ENCODE measurements around the gene IL16. TPM values are rescaled to one million over a fixed set of nuclear protein-coding genes. Genes with fewer than 3 reads are reported as not detected.

The IL16 gene
- total and polyA plus RNA-seq, 9 of the 15 experiments (the other 6 are each of a cell fraction or from before 2014, with no cell fraction given) = 1.4 to 18.8 (median 10.6) TPM

DNA sequence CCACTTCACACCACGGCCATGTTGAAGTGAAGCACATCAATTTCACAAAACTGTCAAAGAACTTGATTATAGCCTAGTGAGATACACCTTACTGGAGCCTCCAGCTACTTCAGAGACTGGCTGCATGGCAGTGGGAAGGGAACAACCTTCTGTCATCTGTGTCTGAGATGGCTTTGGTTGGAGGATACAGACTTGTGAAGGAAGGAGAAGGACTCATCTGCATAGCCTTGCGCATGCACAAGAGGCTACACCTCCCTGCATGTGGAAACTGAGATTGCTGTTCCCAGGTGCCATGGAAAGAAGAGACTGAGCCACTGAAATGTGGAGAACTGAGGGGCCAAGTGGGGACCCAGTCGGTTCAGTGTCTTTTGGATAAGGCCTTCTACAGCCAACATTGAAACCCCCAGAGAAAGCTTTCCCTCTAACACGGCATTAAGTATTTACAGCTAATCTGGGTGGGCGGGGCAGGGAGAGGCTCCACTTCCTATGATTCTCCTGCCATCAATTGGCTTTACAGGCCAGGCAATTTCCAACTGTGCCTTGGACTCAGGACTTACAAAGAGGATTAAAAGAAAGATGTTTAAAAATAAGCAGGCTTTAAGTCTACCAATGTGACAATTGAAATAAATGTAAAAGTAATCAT, 58.8 kb downstream of the IL16 start:
- no peak for FAIRE-seq
- POLR2A ChIA-PET = no interaction called here
- Histone ChIP-seq H3K9me3 (replicated peaks; ENCODE audit: control insufficient read depth, insufficient read depth, low read depth, low read length) (no peaks in the 10 kb centered on the region), H3K4me2 (ENCODE audit: insufficient read depth, low read length) (no peak overlapping the region), H4K20me1 (replicated peaks; ENCODE audit: control insufficient read depth, insufficient read depth, low read length) (no peaks in the 10 kb centered on the region), H3K27me3 (ENCODE audit: control insufficient read depth in 2 of 2, insufficient read depth in 2 of 2, low read length in 2 of 2) (no peaks in the 10 kb centered on the region), H3K9ac (ENCODE audit: insufficient read depth in 1 of 2, low read depth in 2 of 2, low read length in 2 of 2) (no peak overlapping the region), H3K27ac (ENCODE audit: extremely low read depth, low read depth, low read length) (no peak overlapping the region), H3K4me1 (replicated peaks in 1 of 2; ENCODE audit: control insufficient read depth in 2 of 2, insufficient read depth in 2 of 2, low read length in 2 of 2) (no peaks in the 10 kb centered on the region; a peak in 2 of 5 replicates), H3K36me3 (ENCODE audit: control insufficient read depth, insufficient read depth, low read length) (no peaks in the 10 kb centered on the region), H3K4me3 (no peak overlapping the region), H3K79me2 (ENCODE audit: control insufficient read depth, insufficient read depth, low read length) (no peaks in the 10 kb centered on the region), H2AFZ (ENCODE audit: low read depth, low read length) (no peak overlapping the region), H3K9me1 (ENCODE audit: control insufficient read depth, insufficient read depth, low read length) (no peaks in the 10 kb centered on the region)
- TF ChIP-seq MCM3 (IDR thresholded peaks at IDR 0.05) (no peak), TAF15 (IDR thresholded peaks at IDR 0.05; ENCODE audit: low read depth, low read length) (no peak), SAP30 (IDR thresholded peaks at IDR 0.05; ENCODE audit: borderline replicate concordance, insufficient read depth, low read depth, low read length, poor library complexity, severe bottlenecking) (no peak), ZNF589 (CRISPR knock-in tag; IDR thresholded peaks at IDR 0.05; ENCODE audit: low read depth) (no peak), KLF1 (tag; IDR thresholded peaks at IDR 0.05) (no peak)
- CTCF ChIA-PET (ENCODE audit: low intra/inter-chr PET ratio) = interaction anchor here (0.6 to 2.6 kb wide), 4 partner anchors 100 to 278 kb away, joined by 3 to 25 read pairs (median 10); no protein-coding TSS in a partner anchor
- no peak for DNase-seq (ENCODE audit: extremely low read depth in 1 of 4, low spot score in 3 of 4)
- no peak for ATAC-seq
- whole genome bisulfite sequencing (ENCODE audit: insufficient coverage, low coverage, missing lambda C conversion rate) = 55% methylated on average over 5 of the region's 5 CpGs
- intact Hi-C loops (cut with micrococcal nuclease) = no loop called here
- no TSS peak for BruUV-seq (replicated peaks)
- in situ Hi-C loops (cut with MboI) = no loop called here

DNA sequence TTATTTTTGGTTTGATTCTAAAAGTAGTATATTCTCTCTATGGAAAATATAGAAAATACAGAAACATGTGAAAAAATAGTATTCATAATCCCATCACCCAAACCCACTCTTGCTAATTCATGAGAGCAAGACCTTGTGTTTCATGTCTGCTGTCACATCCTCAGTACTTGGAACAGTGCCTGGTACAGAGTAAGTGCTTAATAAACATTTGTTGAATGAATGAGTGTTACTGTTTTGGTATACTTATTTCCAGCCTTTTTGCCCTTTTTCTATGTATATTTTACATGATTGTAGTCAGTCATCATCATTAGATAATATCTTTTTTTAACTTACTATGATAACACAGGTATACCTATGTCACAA, 59.3 kb downstream of the IL16 start:
- CTCF ChIA-PET (ENCODE audit: low intra/inter-chr PET ratio) = interaction anchor here (0.6 to 2.6 kb wide), 4 partner anchors 100 to 279 kb away, joined by 4 to 25 read pairs (median 10); no protein-coding TSS in a partner anchor
- BruUV-seq (replicated peaks) = no TSS peak
- no peaks in the 10 kb centered on the region for H3K9me3 ChIP-seq (replicated peaks; ENCODE audit: control insufficient read depth, insufficient read depth, low read depth, low read length)

More for the DNA sequence above, 59.3 kb downstream of the IL16 start:
- Histone ChIP-seq H2AFZ (ENCODE audit: low read depth, low read length) (no peak overlapping the region), H3K4me3 (no peak overlapping the region), H3K9ac (ENCODE audit: insufficient read depth in 1 of 2, low read depth in 2 of 2, low read length in 2 of 2) (no peak overlapping the region), H4K20me1 (replicated peaks; ENCODE audit: control insufficient read depth, insufficient read depth, low read length) (no peaks in the 10 kb centered on the region), H3K79me2 (ENCODE audit: control insufficient read depth, insufficient read depth, low read length) (no peaks in the 10 kb centered on the region), H3K4me1 (replicated peaks in 1 of 2; ENCODE audit: control insufficient read depth in 2 of 2, insufficient read depth in 2 of 2, low read length in 2 of 2) (no peaks in the 10 kb centered on the region; a peak in 2 of 5 replicates), H3K27ac (ENCODE audit: extremely low read depth, low read depth, low read length) (no peak overlapping the region), H3K36me3 (ENCODE audit: control insufficient read depth, insufficient read depth, low read length) (no peaks in the 10 kb centered on the region), H3K27me3 (ENCODE audit: control insufficient read depth in 2 of 2, insufficient read depth in 2 of 2, low read length in 2 of 2) (no peaks in the 10 kb centered on the region), H3K4me2 (ENCODE audit: insufficient read depth, low read length) (no peak overlapping the region), H3K9me1 (ENCODE audit: control insufficient read depth, insufficient read depth, low read length) (no peaks in the 10 kb centered on the region)
- FAIRE-seq (no peak), DNase-seq (ENCODE audit: extremely low read depth in 1 of 4, low spot score in 3 of 4) (no peak), ATAC-seq (no peak)
- TF ChIP-seq NFIC (IDR thresholded peaks at IDR 0.05) (0 out of 2 replicates have a peak, but pooled peaks have one; percentile 7), L3MBTL2 (IDR thresholded peaks at IDR 0.05) (no peak)
- in situ Hi-C loops (cut with MboI) = no loop called here
- intact Hi-C loops (cut with micrococcal nuclease) = no loop called here
- POLR2A ChIA-PET = no interaction called here
